B cell (primary cell): ENCODE data around the gene GRIP2. TPM values are rescaled to one million over a fixed set of nuclear protein-coding genes. Genes with fewer than 3 reads are reported as not detected.

Experiments
- ATAC-seq: fragments of 200-7000 bp; cut with Tn5 transposase; one replicate; pipeline ENCODE4 v1.10.0; 2021; ENCODE audit warnings: low read depth, mild to moderate bottlenecking, moderate number of reproducible peaks, moderate library complexity
- CTCF ChIA-PET: fragments of 350-600 bp; sonication (Branson Sonifier 250); formaldehyde crosslinking; loops from one replicate; lab custom pipeline; 2021; ENCODE audit warnings: antibody characterized with exemption, inconsistent platforms; lab: Charles Lee
- POLR2A ChIA-PET: fragments of 350-600 bp; sonication (Branson Sonifier 250); formaldehyde crosslinking; loops from one replicate; lab custom pipeline; 2021; ENCODE audit warnings: antibody characterized with exemption; lab: Charles Lee
- DNase-seq: peaks from one replicate; pipeline ENCODE4 v3.0.0; 2013
- H2AFZ ChIP-seq: 2 replicates; pipeline ENCODE4 v1.6.1; 2012; ENCODE audit warnings: mild to moderate bottlenecking, low read depth, low read length; ENCODE audit not compliant: insufficient read depth, poor library complexity, severe bottlenecking
- H3K27ac ChIP-seq, 2 donors: 1 replicate in 1 of 2; 2 replicates in 1 of 2; pipeline ENCODE4 v1.5.1; 2012 to 2013; ENCODE audit warnings: low read length in 2 of 2, mild to moderate bottlenecking in 2 of 2, moderate library complexity in 1 of 2
- H3K27me3 ChIP-seq, 4 experiments: fragments of 200-600 bp in 1 of 4; sonication (generic) in 1 of 4; replicated peaks in 1 of 4; 1 replicate in 2 of 4; 2 replicates in 2 of 4; pipeline versions ENCODE4 v1.6.1 to v1.7.0; 2013 to 2016; ENCODE audit warnings: low read length in 3 of 4, mild to moderate bottlenecking in 2 of 4, mixed read lengths in 1 of 4, moderate library complexity in 1 of 4; ENCODE audit not compliant: insufficient read depth in 4 of 4, control insufficient read depth in 3 of 4; ENCODE audit errors: control extremely low read depth in 1 of 4
- H3K36me3 ChIP-seq, 2 experiments: replicated peaks in 1 of 2; 1 replicate in 1 of 2; 2 replicates in 1 of 2; pipeline versions ENCODE4 v1.6.1 to v1.7.1; 2013; ENCODE audit warnings: low read length in 1 of 2; ENCODE audit not compliant: insufficient read depth in 2 of 2, control insufficient read depth in 1 of 2; ENCODE audit errors: control extremely low read depth in 1 of 2, extremely low read depth in 1 of 2
- H3K4me1 ChIP-seq, 2 donors: fragments of 200-600 bp in 1 of 2; sonication (generic) in 1 of 2; 1 replicate in 1 of 2; 2 replicates in 1 of 2; pipeline versions ENCODE4 v1.5.1 to v1.6.1; 2013 to 2017; ENCODE audit warnings: low read length in 2 of 2; ENCODE audit not compliant: control insufficient read depth in 2 of 2, insufficient read depth in 2 of 2
- H3K4me2 ChIP-seq: replicated peaks from 2 replicates; pipeline ENCODE3; 2012; ENCODE audit warnings: mild to moderate bottlenecking, low read depth, low read length; ENCODE audit not compliant: poor library complexity, severe bottlenecking
- H3K4me3 ChIP-seq, 5 experiments: fragments of 200-600 bp in 1 of 5; sonication (generic) in 1 of 5; 1 replicate in 3 of 5; 2 replicates in 2 of 5; pipeline versions ENCODE4 v1.5.1 to v1.7.0; 2011 to 2016; ENCODE audit warnings: low read length in 4 of 5, mild to moderate bottlenecking in 4 of 5, low read depth in 2 of 5, control low read depth in 1 of 5, moderate library complexity in 1 of 5; ENCODE audit not compliant: insufficient read depth in 1 of 5; ENCODE audit errors: control extremely low read depth in 1 of 5, extremely low read depth in 1 of 5
- H3K79me2 ChIP-seq: fragments of 200-600 bp; sonication (generic); one replicate; pipeline ENCODE4 v1.6.0; 2016; ENCODE audit warnings: low read length; ENCODE audit not compliant: control insufficient read depth, insufficient read depth
- H3K9ac ChIP-seq: fragments of 200-600 bp; sonication (generic); 2 replicates; pipeline ENCODE4 v1.6.1; 2017; ENCODE audit warnings: mild to moderate bottlenecking, low read length, moderate library complexity
- H3K9me3 ChIP-seq, 3 donors: one replicate each; pipeline versions ENCODE4 v1.6.1 to v1.7.1; 2013; ENCODE audit warnings: low read length in 2 of 3; ENCODE audit not compliant: control insufficient read depth in 2 of 3, insufficient read depth in 1 of 3; ENCODE audit errors: control extremely low read depth in 1 of 3
- H4K20me1 ChIP-seq: 2 replicates; pipeline ENCODE4 v1.6.0; 2012; ENCODE audit warnings: mild to moderate bottlenecking, low read length; ENCODE audit not compliant: insufficient read depth, control insufficient read depth, poor library complexity, severe bottlenecking
- H3K27ac Mint-ChIP-seq: one replicate; pipeline ENCODE4 v1.8.0; 2021; ENCODE audit warnings: mixed read lengths
- H3K27me3 Mint-ChIP-seq: one replicate; pipeline ENCODE4 v1.8.0; 2021; ENCODE audit warnings: mixed read lengths
- H3K4me1 Mint-ChIP-seq: one replicate; pipeline ENCODE4 v1.8.0; 2021; ENCODE audit warnings: mixed read lengths
- H3K4me3 Mint-ChIP-seq: one replicate; pipeline ENCODE4 v1.8.0; 2021; ENCODE audit warnings: mixed read lengths
- H3K9me3 Mint-ChIP-seq: one replicate; pipeline ENCODE4 v1.8.0; 2022; ENCODE audit warnings: mixed read lengths; ENCODE audit not compliant: insufficient read depth
- CTCF ChIP-seq: fragments of 200-600 bp; IDR thresholded peaks from one replicate; pipeline ENCODE4 v1.8.0; 2022; ENCODE audit warnings: antibody characterized with exemption, mild to moderate bottlenecking
- EZH2 ChIP-seq: IDR thresholded peaks from 2 replicates; pipeline ENCODE4 v1.6.1; 2012; ENCODE audit warnings: borderline replicate concordance, low read depth, mild to moderate bottlenecking, moderate library complexity, low read length; ENCODE audit not compliant: insufficient read depth, poor library complexity, severe bottlenecking
- WGBS: methylation state at CpG from one replicate; pipeline ENCODE4 v1.1.5; 2013; ENCODE audit warnings: missing lambda C conversion rate; ENCODE audit not compliant: insufficient coverage; 5-methylcytosine and 5-hydroxymethylcytosine counted together
- intact Hi-C: fragments of 100-400 bp; cut with micrococcal nuclease; formaldehyde crosslinking; loops from one replicate; pipeline ENCODE4 v1.10.0; 2022
- polyA plus RNA-seq: library from polyadenylated mRNA; depleted of rRNA; stranded (reverse); fragments of >200 nt; gene quantifications from 2 replicates; pipeline ENCODE4 v1.2.3, GENCODE V29; 2012
- total RNA-seq, 2 donors: library from RNA; stranded (reverse); fragments of 120-200 nt in 1 of 2; gene quantifications; 1 replicate in 1 of 2; 2 replicates in 1 of 2; pipeline versions ENCODE4 v1.2.3 to v1.2.4, GENCODE V29; 2013 to 2022

The GRIP2 gene
- total and polyA plus RNA-seq, 2 donors (not counting 1 experiment from before 2014, with no cell fraction given): not detected

- Mint-ChIP-seq H3K27me3 (no peaks in the 10 kb centered on the region), H3K27ac (no peak overlapping the region), H3K9me3 (no peaks in the 10 kb centered on the region), H3K4me3 (no peak overlapping the region), H3K4me1 (peaks cover 9% of the 10 kb centered on the region)
- no peaks in the 10 kb centered on the region for H3K27me3 ChIP-seq
- no peak overlapping the region for H3K4me3 ChIP-seq
- no peak for TF ChIP-seq CTCF
- TF ChIP-seq EZH2: no peak
- no peak overlapping the region for H3K9ac ChIP-seq
- ChIA-PET POLR2A (interaction anchor here (0.6 kb wide), 1 partner anchor 16 kb away, joined by 10 read pairs; no protein-coding TSS in a partner anchor), CTCF (interaction anchor here (0.9 to 2.0 kb wide), 3 partner anchors 9 to 19 kb away, joined by 3 to 5 read pairs (median 4); no protein-coding TSS in a partner anchor)
- H2AFZ ChIP-seq: no peak overlapping the region
- H3K27ac ChIP-seq: no peak overlapping the region
- peaks cover 3 to 74% of the 10 kb centered on the region in 2 experiments for H3K36me3 ChIP-seq
- H3K9me3 ChIP-seq: no peaks in the 10 kb centered on the region
- H3K4me2 ChIP-seq: no peak overlapping the region
- DNase-seq: no peak
- H3K4me1 ChIP-seq: no peaks in the 10 kb centered on the region
- WGBS: 88% methylated on average over 13 of the region's 15 CpGs
- no peak for ATAC-seq
- intact Hi-C loops: no loop called here
- no peaks in the 10 kb centered on the region for H4K20me1 ChIP-seq
- no peaks in the 10 kb centered on the region for H3K79me2 ChIP-seq
These were observed 91.1 kb downstream of the GRIP2 start for GRCh38 chr3:14448756-14449727.

- ChIA-PET CTCF (interaction anchor here (0.9 kb wide), 1 partner anchor 20 kb away, joined by 4 read pairs; no protein-coding TSS in a partner anchor), POLR2A (no interaction called here)
- no peak overlapping the region for H3K27ac ChIP-seq
- H3K4me1 Mint-ChIP-seq: peaks cover 3% of the 10 kb centered on the region
- H3K9me3 Mint-ChIP-seq: no peaks in the 10 kb centered on the region
- no peak overlapping the region for H3K4me3 ChIP-seq
- H2AFZ ChIP-seq: no peak overlapping the region
- peaks cover 3 to 82% of the 10 kb centered on the region in 2 experiments for H3K36me3 ChIP-seq
- H3K27ac Mint-ChIP-seq: no peak overlapping the region
- TF ChIP-seq EZH2: no peak
- no peak for TF ChIP-seq CTCF
- H3K27me3 Mint-ChIP-seq: no peaks in the 10 kb centered on the region
- H4K20me1 ChIP-seq: no peaks in the 10 kb centered on the region
- H3K4me3 Mint-ChIP-seq: no peak overlapping the region
- H3K4me1 ChIP-seq: no peaks in the 10 kb centered on the region
- ATAC-seq (no peak), DNase-seq (no peak)
- 88% methylated on average over 3 of the region's 4 CpGs for WGBS
- no peak overlapping the region for H3K9ac ChIP-seq
- H3K4me2 ChIP-seq: no peak overlapping the region
- no peaks in the 10 kb centered on the region for H3K9me3 ChIP-seq
- no peaks in the 10 kb centered on the region for H3K79me2 ChIP-seq
- no peaks in the 10 kb centered on the region for H3K27me3 ChIP-seq
- intact Hi-C loops: no loop called here
These were observed 92.1 kb downstream of the GRIP2 start for GRCh38 chr3:14448063-14448462.
